Tibial artery (tissue), 4 donors: Measurements from ENCODE around the gene SMYD3.

ENCODE experiments used
- DNase-seq, 2 donors: peaks; one replicate each; pipeline ENCODE4 v3.0.0-alpha.2; 2019
- H3K27ac ChIP-seq, 2 donors: fragments of 200-600 bp; sonication (generic) in 1 of 2; 1 replicate in 1 of 2; 2 replicates in 1 of 2; pipeline ENCODE4 v1.5.1; 2018 to 2019; ENCODE audit warnings: mild to moderate bottlenecking in 1 of 2
- H3K27me3 ChIP-seq, 2 donors: fragments of 200-600 bp; sonication (generic) in 1 of 2; one replicate each; pipeline versions ENCODE4 v1.5.1 to v1.6.0; 2016 to 2019
- H3K36me3 ChIP-seq, 3 donors: fragments of 200-600 bp; sonication (generic) in 2 of 3; one replicate each; pipeline ENCODE4 v1.5.1; 2016 to 2019; ENCODE audit warnings: mild to moderate bottlenecking in 2 of 3
- H3K4me1 ChIP-seq, 4 donors: fragments of 200-600 bp; sonication (generic) in 2 of 4; 1 replicate in 3 of 4; 2 replicates in 1 of 4; pipeline ENCODE4 v1.5.1; 2016 to 2019
- H3K4me3 ChIP-seq, 2 donors: fragments of 200-600 bp; sonication (generic) in 1 of 2; 1 replicate in 1 of 2; 2 replicates in 1 of 2; pipeline ENCODE4 v1.5.1; 2018 to 2019; ENCODE audit warnings: mild to moderate bottlenecking in 2 of 2
- H3K9me3 ChIP-seq, 3 donors: fragments of 200-600 bp; sonication (generic) in 1 of 3; one replicate each; pipeline ENCODE4 v1.5.1; 2016 to 2019
- intact Hi-C: fragments of 100-400 bp; cut with DNase I; formaldehyde crosslinking; loops from one replicate; pipeline ENCODE4 v1.15.0; 2023; ENCODE audit warnings: low total_unique reads
- TF ChIP-seq, protein P1 (sequence below), 2 experiments: fragments of 200-600 bp in 1 of 2; fragments of 450-650 bp in 1 of 2; IDR thresholded peaks; one replicate each; pipeline ENCODE4 v1.5.1; 2017 to 2019; ENCODE audit warnings: antibody characterized with exemption in 2 of 2, mild to moderate bottlenecking in 1 of 2, moderate library complexity in 1 of 2

Gene SMYD3

DNA sequence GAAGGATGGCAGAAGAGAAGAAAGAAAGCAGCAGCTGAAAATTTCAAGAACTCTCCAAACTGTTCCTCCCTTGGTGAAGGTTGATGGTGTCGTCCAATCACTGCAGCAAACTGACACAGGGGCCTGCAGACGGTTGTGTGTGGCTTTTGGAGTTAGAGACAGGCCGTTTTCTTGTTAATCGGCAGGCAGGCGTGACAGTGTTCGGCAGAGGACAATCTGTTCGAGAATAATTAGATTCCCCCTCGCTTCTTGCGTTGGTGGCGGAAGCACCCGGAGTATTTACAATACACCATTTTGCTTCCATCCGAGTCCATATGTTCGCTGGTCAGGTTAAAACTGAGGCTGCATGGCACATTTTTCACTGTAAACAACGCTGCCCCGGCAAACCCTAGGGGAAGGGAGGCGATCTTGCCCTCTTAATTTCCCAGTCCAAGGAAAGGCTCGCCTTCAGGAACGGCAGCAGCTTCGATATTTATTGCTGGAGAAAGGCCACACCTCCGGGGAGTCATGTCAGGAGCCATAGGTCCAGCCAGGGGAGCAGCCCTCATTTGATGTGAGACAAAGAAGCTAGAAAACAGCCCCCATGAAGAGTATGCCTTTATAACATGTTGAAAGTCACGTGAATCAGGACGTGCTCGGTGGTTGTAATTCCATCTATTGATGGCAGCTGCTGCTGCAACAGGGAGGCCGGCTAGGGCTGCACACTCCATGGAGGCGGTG, 360.1 kb downstream of the SMYD3 start:
- Histone ChIP-seq H3K36me3 (no peaks in the 10 kb centered on the region), H3K4me3 (no peak overlapping the region), H3K27ac (no peak overlapping the region), H3K9me3 (no peaks in the 10 kb centered on the region), H3K27me3 (no peaks in the 10 kb centered on the region), H3K4me1 (no peaks in the 10 kb centered on the region)
- TF ChIP-seq, protein P1, sequence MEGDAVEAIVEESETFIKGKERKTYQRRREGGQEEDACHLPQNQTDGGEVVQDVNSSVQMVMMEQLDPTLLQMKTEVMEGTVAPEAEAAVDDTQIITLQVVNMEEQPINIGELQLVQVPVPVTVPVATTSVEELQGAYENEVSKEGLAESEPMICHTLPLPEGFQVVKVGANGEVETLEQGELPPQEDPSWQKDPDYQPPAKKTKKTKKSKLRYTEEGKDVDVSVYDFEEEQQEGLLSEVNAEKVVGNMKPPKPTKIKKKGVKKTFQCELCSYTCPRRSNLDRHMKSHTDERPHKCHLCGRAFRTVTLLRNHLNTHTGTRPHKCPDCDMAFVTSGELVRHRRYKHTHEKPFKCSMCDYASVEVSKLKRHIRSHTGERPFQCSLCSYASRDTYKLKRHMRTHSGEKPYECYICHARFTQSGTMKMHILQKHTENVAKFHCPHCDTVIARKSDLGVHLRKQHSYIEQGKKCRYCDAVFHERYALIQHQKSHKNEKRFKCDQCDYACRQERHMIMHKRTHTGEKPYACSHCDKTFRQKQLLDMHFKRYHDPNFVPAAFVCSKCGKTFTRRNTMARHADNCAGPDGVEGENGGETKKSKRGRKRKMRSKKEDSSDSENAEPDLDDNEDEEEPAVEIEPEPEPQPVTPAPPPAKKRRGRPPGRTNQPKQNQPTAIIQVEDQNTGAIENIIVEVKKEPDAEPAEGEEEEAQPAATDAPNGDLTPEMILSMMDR (IDR thresholded peaks at IDR 0.05): no peak
- no peak for DNase-seq
- intact Hi-C loops: no loop called here

DNA sequence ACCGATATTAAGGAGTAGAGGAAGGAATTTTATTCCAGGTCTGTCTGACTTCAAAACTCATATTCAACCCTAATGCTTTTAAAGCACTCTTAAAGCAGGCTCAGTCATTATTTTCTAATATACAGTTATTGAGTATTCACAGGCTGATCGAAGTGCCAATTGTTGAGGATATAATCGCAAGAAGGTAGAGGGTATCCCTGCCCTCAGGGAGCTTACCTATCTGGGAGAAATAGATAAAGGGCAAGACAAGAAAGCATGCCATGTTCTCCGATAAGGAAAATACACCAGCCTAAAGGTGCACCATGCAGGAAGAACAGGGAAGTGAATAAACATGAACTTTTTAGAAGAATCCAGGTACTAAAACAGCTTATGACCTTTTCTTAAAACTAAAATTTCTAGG, 361.2 kb downstream of the SMYD3 start:
- intact Hi-C loops: no loop called here

DNA sequence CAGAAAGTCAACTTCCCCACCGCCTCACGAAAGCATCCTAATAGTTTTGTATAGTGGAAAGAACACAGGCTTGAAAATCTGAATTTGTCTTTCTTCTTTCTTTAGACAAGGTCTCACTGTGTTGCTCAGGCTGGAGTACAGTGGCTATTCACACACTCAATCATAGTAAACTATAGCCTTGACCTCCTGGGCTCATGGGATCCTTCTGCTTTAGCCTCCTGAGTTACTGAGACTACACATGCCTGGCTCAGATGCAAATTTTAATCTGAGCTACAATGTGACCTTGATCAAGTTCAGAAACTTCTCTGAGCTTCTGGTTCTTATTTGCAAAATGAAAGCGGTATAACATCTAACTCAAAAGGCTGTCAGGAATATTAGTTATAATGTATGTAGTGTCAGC, 362.1 kb downstream of the SMYD3 start:
- intact Hi-C loops: no loop called here
- TF ChIP-seq, protein P1 (IDR thresholded peaks at IDR 0.05): no peak

More for the DNA sequence above, 361.2 kb downstream of the SMYD3 start:
- no peak overlapping the region for H3K27ac ChIP-seq
- no peaks in the 10 kb centered on the region for H3K36me3 ChIP-seq
- TF ChIP-seq, protein P1 (IDR thresholded peaks at IDR 0.05): no peak
- no peaks in the 10 kb centered on the region for H3K4me1 ChIP-seq
- no peaks in the 10 kb centered on the region for H3K27me3 ChIP-seq
- H3K9me3 ChIP-seq: no peaks in the 10 kb centered on the region
- DNase-seq: no peak
- H3K4me3 ChIP-seq: no peak overlapping the region

DNA sequence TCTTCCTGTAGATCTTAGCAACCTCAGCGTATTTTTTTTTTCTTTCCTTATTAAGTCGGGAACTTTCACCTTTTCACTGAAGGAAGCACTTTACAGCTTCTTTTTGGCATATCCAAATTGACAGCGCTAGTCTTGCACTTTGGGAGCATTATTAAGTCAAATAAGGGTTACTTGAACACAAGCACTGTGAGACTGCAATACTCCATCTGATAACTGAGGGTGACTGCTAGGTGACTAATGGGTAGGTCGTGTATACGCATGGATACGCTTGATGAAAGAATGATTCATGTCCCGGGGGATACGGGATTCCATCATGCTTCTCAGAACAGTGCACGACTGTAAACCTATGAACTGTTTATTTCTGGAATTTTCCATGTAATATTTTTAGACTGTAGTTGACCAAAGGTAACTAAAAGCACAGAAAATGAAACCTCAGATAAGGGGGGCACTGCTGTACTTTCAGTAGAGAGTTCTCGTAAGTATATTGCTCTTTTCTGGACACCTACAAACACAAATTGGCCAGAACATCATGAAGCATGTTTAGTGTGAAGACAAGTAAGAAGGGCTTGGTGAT, 364.7 kb downstream of the SMYD3 start:
- intact Hi-C loops: no loop called here
- no peak overlapping the region for H3K27ac ChIP-seq
- no peaks in the 10 kb centered on the region for H3K27me3 ChIP-seq
- DNase-seq: no peak
- no peak overlapping the region for H3K4me3 ChIP-seq
- TF ChIP-seq, protein P1 (IDR thresholded peaks at IDR 0.05): no peak
- no peaks in the 10 kb centered on the region for H3K9me3 ChIP-seq
- H3K36me3 ChIP-seq: no peaks in the 10 kb centered on the region
- H3K4me1 ChIP-seq: no peaks in the 10 kb centered on the region

More for the DNA sequence above, 362.1 kb downstream of the SMYD3 start:
- Histone ChIP-seq H3K27ac (no peak overlapping the region), H3K27me3 (no peaks in the 10 kb centered on the region), H3K4me1 (no peaks in the 10 kb centered on the region), H3K36me3 (no peaks in the 10 kb centered on the region), H3K9me3 (no peaks in the 10 kb centered on the region), H3K4me3 (no peak overlapping the region)
- DNase-seq: no peak

DNA sequence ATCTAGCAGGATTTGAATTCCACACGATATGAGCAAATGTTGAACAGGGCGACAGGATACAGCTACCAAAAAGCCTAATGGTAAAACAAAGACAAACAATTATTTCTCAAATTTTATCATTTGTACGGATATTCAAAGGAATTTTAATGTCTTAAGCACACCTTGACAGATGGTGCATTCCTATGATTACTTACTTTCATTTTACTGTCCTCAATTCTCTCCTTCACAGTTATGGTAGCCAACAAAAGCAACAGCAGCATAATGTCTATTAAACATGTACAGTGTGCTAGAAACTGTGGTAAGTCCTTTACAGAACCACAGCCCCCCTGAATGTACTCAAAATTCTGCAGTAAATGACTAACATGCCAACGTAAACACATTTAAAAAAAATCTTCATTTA, 365.8 kb downstream of the SMYD3 start:
- Histone ChIP-seq H3K9me3 (no peaks in the 10 kb centered on the region), H3K27me3 (no peaks in the 10 kb centered on the region), H3K4me3 (no peak overlapping the region), H3K4me1 (no peaks in the 10 kb centered on the region), H3K36me3 (no peaks in the 10 kb centered on the region), H3K27ac (no peak overlapping the region)
- no peak for DNase-seq
- intact Hi-C loops: no loop called here
- TF ChIP-seq, protein P1 (IDR thresholded peaks at IDR 0.05): no peak
